ENCODE measurements around the gene EHD3.

EHD3 gene

DNA sequence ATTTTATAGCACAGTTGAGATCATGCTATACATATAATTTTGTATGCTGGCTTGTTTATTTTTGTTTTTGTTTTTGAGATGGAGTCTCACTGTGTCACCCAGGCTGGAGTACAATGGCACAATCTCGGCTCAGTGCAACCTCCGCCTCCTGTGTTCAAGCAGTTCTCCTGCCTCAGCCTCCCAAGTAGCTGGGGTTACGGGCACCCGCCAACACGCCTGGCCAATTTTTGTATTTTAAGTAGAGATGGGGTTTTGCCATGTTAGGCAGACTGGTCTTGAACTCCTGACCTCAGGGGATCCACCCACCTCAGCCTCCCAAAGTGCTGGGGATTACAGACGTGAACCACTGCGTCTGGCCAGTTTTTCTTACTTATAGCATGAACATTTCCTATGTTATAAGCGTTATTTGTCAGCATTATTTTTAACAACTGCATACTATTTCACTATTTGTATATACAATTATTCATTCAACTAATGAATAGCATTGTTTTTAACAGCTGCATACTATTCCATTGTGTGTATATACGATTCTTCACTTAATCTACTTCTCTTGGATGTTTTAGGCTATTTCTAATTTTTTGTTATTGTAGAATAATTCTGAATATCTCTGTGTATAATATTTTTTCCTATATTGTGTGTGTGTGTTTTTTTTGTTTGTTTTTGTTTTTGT is 3.5 kb downstream of the EHD3 start:
- no peak for DNase-seq (ENCODE audit: low spot score)

GRCh38 chr2:31238126-31238905 is 4.4 kb downstream of the EHD3 start:
- no peak for DNase-seq (ENCODE audit: low spot score)

GRCh38 chr2:31238906-31239592 is 5.1 kb downstream of the EHD3 start:
- DNase-seq (ENCODE audit: low spot score) = no peak

DNA sequence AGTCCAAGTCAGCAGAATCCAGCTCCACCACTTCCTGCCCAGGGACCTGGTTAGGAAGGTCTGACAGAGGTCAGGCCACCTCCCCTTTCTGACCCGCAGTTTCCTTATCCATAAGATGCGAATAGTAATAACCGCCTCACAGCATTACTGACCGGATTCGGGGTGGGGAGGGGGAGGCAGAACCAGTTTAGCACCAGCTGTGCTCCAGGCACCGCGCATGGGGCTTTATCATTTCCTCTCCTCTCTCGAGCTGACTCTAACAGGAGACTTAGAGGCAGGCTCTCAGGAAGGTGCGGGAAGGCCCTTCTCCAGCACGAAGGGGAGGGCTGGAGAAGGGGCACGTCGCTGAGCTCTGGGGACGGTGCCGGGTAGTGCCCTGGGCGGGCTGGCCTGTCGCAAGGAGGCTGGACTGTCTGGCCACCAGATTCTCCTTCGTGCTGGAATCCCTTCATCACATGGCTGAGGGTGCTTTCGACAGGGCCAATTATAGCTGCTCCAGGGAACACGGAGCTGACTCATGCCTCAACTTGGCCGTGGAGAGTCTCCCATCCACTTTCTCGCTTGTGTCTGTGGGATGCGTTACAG is 5.7 kb downstream of the EHD3 start:
- DNase-seq (ENCODE audit: low spot score) = peak; percentile 88

GRCh38 chr2:31240381-31241365 is 6.7 kb downstream of the EHD3 start:
- DNase-seq (ENCODE audit: low spot score) = no peak

GRCh38 chr2:31241625-31242270 is 7.8 kb downstream of the EHD3 start:
- no peak for DNase-seq (ENCODE audit: low spot score)

- no peak for DNase-seq (ENCODE audit: low spot score)
Measured at GRCh38 chr2:31243053-31243452, 9.1 kb downstream of the EHD3 start.

DNA sequence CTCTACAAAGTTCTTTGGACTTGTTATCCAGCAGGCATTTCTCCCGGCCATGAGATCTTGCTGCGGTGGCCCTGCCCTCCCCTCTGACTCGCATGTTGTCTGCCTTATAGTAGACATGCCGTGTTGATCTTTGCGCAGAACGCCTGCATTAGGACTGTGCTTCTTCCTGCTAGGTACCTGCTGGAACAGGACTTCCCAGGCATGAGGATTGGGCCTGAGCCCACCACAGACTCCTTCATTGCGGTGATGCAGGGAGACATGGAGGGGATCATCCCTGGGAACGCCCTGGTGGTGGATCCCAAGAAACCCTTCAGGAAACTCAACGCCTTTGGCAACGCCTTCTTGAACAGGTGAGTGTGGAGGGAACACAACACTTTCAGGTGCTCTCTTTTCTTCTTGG is 10.1 kb downstream of the EHD3 start:
- no peak for DNase-seq (ENCODE audit: low spot score)

DNA sequence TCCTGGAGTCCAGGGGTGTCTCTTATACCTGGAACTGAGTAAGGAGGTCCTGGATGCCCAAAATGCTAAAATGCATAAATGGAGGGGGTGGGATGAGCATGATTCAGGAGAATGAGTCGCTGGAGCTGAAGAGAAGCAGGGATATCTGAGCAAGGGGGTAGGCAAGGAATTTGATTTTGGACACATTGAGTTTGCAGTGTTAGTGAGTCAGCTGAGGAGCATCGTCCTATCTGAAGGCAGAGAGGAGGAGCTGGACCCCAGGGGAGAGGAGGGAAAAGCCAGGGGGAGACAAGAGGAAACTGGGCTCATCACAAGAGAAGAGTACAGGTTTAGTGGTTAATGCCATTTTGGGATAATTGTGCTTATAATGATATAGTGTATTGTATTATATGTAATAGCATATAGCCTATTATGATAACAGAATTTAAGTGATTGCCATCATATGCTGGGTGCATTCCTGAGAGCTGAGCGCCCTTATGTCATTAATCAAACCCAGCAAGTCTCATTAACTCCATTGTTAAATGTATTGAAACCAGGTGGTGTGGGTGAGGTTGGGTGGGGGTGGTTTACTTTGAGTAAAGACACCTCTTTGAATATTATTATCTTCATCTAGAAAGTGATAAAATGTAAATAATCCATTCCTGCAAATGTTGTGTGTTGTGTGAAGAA is 12.4 kb downstream of the EHD3 start:
- DNase-seq (ENCODE audit: low spot score) = no peak

- DNase-seq (ENCODE audit: low spot score) = no peak
Measured at GRCh38 chr2:31247711-31248110, 13.8 kb downstream of the EHD3 start.

GRCh38 chr2:31248139-31248538 is 14.2 kb downstream of the EHD3 start:
- DNase-seq (ENCODE audit: low spot score) = no peak

DNA sequence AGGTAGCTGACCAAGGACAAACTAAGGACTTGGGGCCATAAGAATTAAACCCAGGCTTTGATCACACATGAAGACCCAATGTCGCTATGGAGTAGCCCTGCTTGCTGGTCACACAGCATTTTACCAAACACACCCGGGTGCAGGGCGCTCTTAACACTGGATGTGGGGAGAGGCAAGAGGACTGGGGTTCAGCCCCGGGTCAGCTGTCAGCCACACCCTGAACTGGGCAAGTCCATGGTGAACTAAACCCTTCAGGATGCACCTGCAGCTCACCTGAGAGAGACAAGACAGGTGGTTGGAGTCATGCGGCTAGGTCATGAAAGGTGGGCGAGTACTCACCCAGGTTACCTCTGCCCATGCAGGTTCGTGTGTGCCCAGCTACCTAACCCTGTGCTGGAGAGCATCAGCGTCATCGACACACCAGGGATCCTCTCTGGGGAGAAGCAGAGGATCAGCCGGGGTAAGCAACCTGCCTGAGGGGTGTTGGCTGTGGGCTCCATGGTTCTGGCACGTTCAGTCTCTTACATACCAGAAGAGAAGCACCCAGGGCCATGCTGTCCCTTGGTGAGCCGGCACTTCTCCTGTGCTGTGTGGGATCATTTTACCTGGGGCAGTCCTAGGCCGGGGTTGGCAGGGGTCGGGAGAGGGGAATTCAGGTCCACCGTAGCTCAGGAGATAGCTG is 15.2 kb downstream of the EHD3 start:
- no peak for DNase-seq (ENCODE audit: low spot score)

GRCh38 chr2:31251018-31251417 is 17.1 kb downstream of the EHD3 start:
- no peak for DNase-seq (ENCODE audit: low spot score)

GRCh38 chr2:31251851-31252250 is 17.9 kb downstream of the EHD3 start:
- DNase-seq (ENCODE audit: low spot score) = no peak

DNA sequence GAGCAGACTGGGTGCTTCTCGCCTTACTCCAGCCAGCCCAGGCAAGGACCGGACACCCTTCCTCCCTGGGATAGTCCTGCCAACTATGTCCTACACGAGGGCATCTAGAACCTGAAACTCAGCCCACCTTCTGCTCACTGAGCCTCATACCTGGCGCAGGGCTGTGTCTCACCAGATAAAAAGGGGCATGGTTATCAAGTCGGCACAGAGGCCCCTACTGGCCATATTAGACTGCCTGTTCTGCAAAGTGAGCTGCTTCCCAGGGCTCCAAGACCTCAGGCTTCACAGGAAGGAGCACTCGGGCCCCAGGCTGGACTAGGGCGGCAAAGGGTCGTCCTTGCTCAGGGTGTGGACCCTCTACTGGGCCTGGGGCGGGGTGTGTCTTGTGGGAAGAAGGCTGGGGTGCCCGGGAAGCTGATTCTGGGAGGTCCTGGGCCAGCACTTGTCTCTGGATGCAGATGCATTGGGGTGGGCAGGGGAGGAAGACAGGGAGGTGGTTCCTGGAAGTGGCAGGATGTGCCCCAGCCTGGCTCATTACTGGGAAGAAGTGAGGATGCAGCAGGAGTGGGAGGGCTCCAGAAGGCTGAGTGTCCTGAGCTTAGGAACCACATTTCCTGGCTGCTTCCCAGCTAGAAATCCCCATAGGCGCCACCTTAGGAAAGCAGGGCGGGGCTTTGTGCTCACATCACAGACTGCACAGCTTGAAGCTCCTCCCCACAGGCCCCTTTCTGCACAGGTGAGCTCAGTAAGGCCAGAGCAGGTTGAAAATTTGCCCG is 19.6 kb downstream of the EHD3 start:
- no peak for DNase-seq (ENCODE audit: low spot score)

DNA sequence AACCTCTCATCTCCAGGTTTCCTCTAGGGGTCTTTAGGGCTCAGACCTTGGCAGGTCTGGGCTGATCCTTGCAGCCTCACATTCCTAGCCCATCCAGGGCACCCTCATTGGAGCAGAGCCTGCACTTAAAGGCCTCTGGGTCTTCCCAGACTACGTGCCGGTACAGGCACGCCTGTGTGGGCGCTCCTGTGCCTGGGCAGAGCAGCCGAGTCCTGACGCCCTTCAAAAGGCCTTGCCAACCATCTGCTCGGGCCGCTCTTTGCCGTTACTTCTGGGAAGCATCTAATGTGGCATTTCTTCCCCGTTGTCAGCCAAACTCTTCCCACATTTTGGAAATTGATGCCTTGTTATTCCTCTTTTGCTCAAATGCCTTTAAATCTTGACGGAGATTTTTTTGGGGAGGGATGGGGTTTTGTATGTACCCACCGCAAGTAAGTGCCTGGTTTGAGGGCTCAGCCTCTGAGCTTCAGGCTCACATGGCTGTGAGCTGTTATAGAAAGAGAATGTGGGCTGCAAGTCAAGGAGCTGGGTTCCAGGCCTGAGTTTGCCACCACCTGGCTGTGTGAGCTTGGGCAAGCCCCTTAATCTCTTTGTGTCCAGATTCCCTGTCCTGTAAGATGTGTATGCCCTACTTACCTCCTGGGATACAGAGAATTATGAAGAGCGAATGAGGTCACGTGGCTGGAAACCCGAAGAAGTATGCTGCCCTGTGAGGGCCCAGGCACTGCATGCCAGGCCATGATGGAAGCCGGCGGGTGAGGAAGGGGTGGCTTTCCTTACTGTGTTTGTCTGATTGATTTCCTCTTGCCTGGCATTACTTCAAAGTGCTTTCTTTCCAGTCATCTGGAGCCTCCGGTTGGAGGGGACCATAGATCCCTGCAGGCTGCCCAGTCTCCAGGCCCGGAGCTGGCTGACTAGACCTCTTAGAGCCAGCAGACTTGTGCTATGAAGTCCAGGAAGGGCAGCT is 20.6 kb downstream of the EHD3 start:
- DNase-seq (ENCODE audit: low spot score) = no peak

DNA sequence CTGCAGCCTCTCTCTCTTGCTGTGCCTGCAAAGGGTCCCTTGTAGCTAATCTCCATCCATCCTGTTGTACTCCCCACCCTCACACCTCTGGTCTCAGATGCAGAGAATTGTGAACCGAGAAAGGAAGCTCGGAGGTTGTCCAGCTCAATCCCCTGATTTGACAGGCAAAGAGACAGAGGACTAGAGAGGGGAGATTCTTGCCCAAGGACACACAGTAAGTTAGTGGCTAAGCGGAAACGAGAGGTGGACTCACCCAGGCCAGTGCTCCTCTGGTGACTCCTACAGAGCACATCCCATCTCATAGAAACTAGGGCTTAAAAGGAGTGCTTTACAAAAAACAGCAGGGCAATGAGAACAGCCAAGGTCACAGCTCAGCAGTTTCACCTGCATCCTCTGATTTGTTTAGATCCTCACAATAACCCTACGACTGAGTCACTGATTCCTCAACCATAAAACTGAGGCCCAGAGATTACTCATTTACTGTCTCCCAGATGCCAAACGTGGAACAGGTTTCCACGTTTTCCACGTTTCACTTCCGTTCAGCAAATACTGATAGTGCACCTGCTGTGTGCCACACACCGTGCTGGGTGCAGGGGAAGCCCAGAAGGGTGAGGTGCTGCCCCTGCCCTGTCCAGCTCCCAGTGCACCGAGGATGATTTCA is 22.1 kb downstream of the EHD3 start:
- no peak for DNase-seq (ENCODE audit: low spot score)

All from AG20443 (cell line).